GM13976 (cell line): ENCODE data around the gene NFAM1.

Experiments
- DNase-seq: peaks from one replicate; pipeline ENCODE4 v3.0.0; 2012; ENCODE audit warnings: low spot score
- CTCF ChIP-seq: IDR thresholded peaks from 2 replicates; pipeline ENCODE4 v1.5.1; 2012; ENCODE audit warnings: borderline replicate concordance, mild to moderate bottlenecking; ENCODE audit not compliant: insufficient read depth; ENCODE audit errors: extremely low read depth, missing control alignments, control extremely low read depth
- in situ Hi-C: fragments of 300-500 bp; cut with MboI; formaldehyde crosslinking; loops from one replicate; pipeline ENCODE4 v1.12.0; 2022; ENCODE audit warnings: low sequenced_read_pairs, mixed read lengths, inconsistent platforms; ENCODE audit not compliant: unreplicated experiment

NFAM1 gene

GRCh38 chr22:42387631-42388030 lies 44.6 kb downstream of the NFAM1 start:
- no peak for TF ChIP-seq CTCF
- in situ Hi-C loops: no loop called here
- DNase-seq: no peak

- in situ Hi-C loops: no loop called here
- no peak for TF ChIP-seq CTCF
- no peak for DNase-seq
These were observed 46.5 kb downstream of the NFAM1 start for GRCh38 chr22:42385696-42386095.

GRCh38 chr22:42384506-42384905 lies 47.7 kb downstream of the NFAM1 start:
- in situ Hi-C loops: no loop called here
- no peak for TF ChIP-seq CTCF
- DNase-seq: no peak

GRCh38 chr22:42383851-42384417 lies 48.3 kb downstream of the NFAM1 start:
- in situ Hi-C loops: no loop called here
- DNase-seq: no peak
- TF ChIP-seq CTCF: no peak

GRCh38 chr22:42383287-42383686 lies 48.9 kb downstream of the NFAM1 start:
- in situ Hi-C loops: no loop called here
- no peak for TF ChIP-seq CTCF
- DNase-seq: no peak

- in situ Hi-C loops: no loop called here
- DNase-seq: no peak
- no peak for TF ChIP-seq CTCF
These were observed 51.2 kb downstream of the NFAM1 start for GRCh38 chr22:42380769-42381551.
